PFSK-1 (cell line): Measurements from ENCODE around the gene HIGD1A.

Experiments
- FOXP2 ChIP-seq: optimal IDR thresholded peaks from 2 replicates; pipeline ENCODE3; 2011; ENCODE audit warnings: borderline replicate concordance, control low read depth, inconsistent platforms; ENCODE audit not compliant: insufficient read depth; ENCODE audit errors: extremely low read length, extremely low read depth
- POLR2AphosphoS5 ChIP-seq: IDR thresholded peaks from 2 replicates; pipeline ENCODE4 v1.6.1; 2012; ENCODE audit warnings: low read depth, mild to moderate bottlenecking, control low read depth, low read length, moderate library complexity
- SIN3A ChIP-seq: IDR thresholded peaks from 2 replicates; pipeline ENCODE4 v1.6.1; 2012; ENCODE audit warnings: mild to moderate bottlenecking, low read length, moderate library complexity, borderline replicate concordance; ENCODE audit not compliant: insufficient read depth
- TAF1 ChIP-seq: IDR thresholded peaks from 2 replicates; pipeline ENCODE4 v1.6.1; 2012; ENCODE audit warnings: low read length, control low read depth, borderline replicate concordance; ENCODE audit not compliant: insufficient read depth
- TF ChIP-seq, protein P1 (sequence below), 2 experiments: IDR thresholded peaks; 2 replicates each; pipeline versions ENCODE4 v1.6.1 to v1.8.0; 2011 to 2012; ENCODE audit warnings: low read depth in 2 of 2, low read length in 2 of 2, control low read depth in 1 of 2, inconsistent platforms in 1 of 2, mild to moderate bottlenecking in 1 of 2, moderate library complexity in 1 of 2; ENCODE audit not compliant: insufficient read depth in 1 of 2

The HIGD1A gene

DNA sequence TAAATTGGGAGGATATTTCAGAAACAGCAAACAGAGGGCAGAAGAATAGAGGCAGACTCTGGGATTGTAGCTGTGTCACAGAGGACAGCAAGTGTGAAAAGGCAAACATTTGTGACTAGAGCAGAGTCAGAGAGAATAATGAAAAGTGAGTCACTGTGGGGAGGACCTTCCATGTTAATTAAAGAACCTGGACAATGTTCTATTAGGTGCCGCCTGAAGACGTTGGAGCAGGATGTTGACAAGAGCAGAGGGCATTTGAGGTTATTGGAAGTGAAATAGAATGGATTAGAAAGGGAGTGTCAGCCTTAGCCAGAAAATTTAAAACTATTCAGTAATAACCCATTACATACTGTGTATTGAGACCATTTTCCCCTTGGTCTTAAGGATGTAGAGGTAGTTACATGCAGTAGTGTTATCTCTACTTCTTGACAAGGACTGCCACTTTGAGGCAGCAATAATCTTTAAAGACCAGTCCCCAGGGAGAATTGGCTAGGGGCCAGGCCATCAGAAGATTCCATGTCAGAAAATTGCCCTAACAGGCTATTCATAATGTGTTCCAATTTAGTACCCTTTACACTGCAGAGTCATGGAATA lies 10.7 kb upstream of the HIGD1A start:
- TF ChIP-seq FOXP2 (no peak), TAF1 (no peak), SIN3A (no peak), POLR2AphosphoS5 (no peak)
- TF ChIP-seq, protein P1, sequence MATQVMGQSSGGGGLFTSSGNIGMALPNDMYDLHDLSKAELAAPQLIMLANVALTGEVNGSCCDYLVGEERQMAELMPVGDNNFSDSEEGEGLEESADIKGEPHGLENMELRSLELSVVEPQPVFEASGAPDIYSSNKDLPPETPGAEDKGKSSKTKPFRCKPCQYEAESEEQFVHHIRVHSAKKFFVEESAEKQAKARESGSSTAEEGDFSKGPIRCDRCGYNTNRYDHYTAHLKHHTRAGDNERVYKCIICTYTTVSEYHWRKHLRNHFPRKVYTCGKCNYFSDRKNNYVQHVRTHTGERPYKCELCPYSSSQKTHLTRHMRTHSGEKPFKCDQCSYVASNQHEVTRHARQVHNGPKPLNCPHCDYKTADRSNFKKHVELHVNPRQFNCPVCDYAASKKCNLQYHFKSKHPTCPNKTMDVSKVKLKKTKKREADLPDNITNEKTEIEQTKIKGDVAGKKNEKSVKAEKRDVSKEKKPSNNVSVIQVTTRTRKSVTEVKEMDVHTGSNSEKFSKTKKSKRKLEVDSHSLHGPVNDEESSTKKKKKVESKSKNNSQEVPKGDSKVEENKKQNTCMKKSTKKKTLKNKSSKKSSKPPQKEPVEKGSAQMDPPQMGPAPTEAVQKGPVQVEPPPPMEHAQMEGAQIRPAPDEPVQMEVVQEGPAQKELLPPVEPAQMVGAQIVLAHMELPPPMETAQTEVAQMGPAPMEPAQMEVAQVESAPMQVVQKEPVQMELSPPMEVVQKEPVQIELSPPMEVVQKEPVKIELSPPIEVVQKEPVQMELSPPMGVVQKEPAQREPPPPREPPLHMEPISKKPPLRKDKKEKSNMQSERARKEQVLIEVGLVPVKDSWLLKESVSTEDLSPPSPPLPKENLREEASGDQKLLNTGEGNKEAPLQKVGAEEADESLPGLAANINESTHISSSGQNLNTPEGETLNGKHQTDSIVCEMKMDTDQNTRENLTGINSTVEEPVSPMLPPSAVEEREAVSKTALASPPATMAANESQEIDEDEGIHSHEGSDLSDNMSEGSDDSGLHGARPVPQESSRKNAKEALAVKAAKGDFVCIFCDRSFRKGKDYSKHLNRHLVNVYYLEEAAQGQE (IDR thresholded peaks at IDR 0.05; ENCODE audit: insufficient read depth in 1 of 2, low read depth in 2 of 2, low read length in 2 of 2) = no peak

DNA sequence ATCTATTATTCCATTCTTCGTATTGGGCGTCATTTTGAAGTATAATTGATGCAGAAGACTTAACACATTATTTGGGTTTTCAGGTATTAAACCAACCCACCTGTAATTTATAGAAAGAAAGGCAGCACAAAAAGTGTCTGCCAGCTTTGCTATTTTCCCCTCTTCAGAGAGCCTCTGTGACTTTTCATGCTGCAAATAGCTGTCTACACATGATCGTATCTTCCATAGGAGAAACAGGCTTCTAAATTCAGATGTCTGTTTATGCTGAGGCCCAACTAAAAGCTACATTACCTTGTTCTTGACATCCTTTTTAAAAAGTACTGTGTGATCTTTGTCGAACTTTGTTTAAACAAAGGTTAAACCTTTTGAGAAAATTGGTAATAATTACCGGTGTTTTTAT lies 10.0 kb upstream of the HIGD1A start:
- TF ChIP-seq FOXP2 (no peak), SIN3A (no peak), TAF1 (no peak), POLR2AphosphoS5 (no peak)
- TF ChIP-seq, protein P1 (IDR thresholded peaks at IDR 0.05; ENCODE audit: insufficient read depth in 1 of 2, low read depth in 2 of 2, low read length in 2 of 2) = no peak

GRCh38 chr3:42809202-42809601 lies 4.9 kb upstream of the HIGD1A start, which contains the start of gene ACKR2:
Gene ACKR2 (plus strand): TSS chr3:42809445. CDS start chr3:42864503, 55,058 bp downstream.
- no peak for TF ChIP-seq TAF1
- TF ChIP-seq POLR2AphosphoS5 = no peak
- TF ChIP-seq, protein P1 (IDR thresholded peaks at IDR 0.05; ENCODE audit: insufficient read depth in 1 of 2, low read depth in 2 of 2, low read length in 2 of 2) = no peak
- no peak for TF ChIP-seq FOXP2
- no peak for TF ChIP-seq SIN3A

GRCh38 chr3:42807929-42808328 lies 3.6 kb upstream of the HIGD1A start:
- TF ChIP-seq, protein P1 (IDR thresholded peaks at IDR 0.05; ENCODE audit: insufficient read depth in 1 of 2, low read depth in 2 of 2, low read length in 2 of 2) = no peak
- TF ChIP-seq FOXP2 (no peak), TAF1 (no peak), POLR2AphosphoS5 (no peak), SIN3A (no peak)
